BLaER1 (cell line): ENCODE results near the gene KIF18B.

ENCODE experiments used
- H3K27ac ChIP-seq: shearing (Covaris generic); formaldehyde crosslinking; 2 replicates; pipeline ENCODE4 v1.8.1; 2022
- H3K27me3 ChIP-seq: shearing (Covaris generic); formaldehyde crosslinking; 2 replicates; pipeline ENCODE4 v1.8.1; 2022
- H3K36me3 ChIP-seq: shearing (Covaris generic); formaldehyde crosslinking; 2 replicates; pipeline ENCODE4 v1.8.1; 2022
- H3K4me1 ChIP-seq: shearing (Covaris generic); formaldehyde crosslinking; 2 replicates; pipeline ENCODE4 v1.8.1; 2022
- H3K4me2 ChIP-seq: shearing (Covaris generic); formaldehyde crosslinking; 2 replicates; pipeline ENCODE4 v1.8.1; 2022
- H3K4me3 ChIP-seq: shearing (Covaris generic); formaldehyde crosslinking; 2 replicates; pipeline ENCODE4 v1.8.1; 2022
- H3K9ac ChIP-seq: shearing (Covaris generic); formaldehyde crosslinking; 2 replicates; pipeline ENCODE4 v1.8.1; 2022
- H3K9me3 ChIP-seq: shearing (Covaris generic); formaldehyde crosslinking; 2 replicates; pipeline ENCODE4 v1.8.1; 2022
- H4K20me1 ChIP-seq: shearing (Covaris generic); formaldehyde crosslinking; 2 replicates; pipeline ENCODE4 v1.8.1; 2022
- Cebpa-rat ChIP-seq: shearing (Covaris generic); IDR thresholded peaks from 2 replicates; pipeline ENCODE4 v1.8.1; 2022

The KIF18B gene

DNA sequence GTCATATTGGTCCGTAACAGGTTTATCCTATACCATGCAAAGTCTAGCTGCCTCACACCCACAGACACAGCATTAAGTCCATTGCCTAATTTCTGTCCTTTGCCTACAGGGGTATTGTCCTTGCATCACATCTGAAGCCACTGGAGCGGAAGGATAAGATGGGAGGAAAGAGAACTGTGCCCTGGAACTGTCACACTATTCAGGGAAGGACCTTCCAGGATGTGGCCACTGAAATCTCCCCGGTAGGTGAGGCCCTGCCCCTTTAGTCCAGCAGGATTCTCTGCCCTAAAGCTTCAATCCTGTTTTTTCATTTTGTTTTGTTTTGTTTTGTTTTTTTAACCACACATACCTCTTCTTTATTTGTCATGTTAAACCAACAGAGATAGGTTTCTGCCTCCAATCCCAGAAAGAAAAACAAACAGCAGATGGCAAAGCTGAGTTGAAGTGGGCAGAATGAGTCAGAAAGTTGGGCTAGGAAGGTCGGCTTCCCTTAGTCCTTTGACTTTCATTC lies 46.1 kb downstream of the KIF18B start:
- H3K4me1 ChIP-seq: peaks cover 37% of the 10 kb centered on the region
- H4K20me1 ChIP-seq: peaks cover 20% of the 10 kb centered on the region
- no peak overlapping the region for H3K27ac ChIP-seq
- no peak overlapping the region for H3K4me3 ChIP-seq
- H3K27me3 ChIP-seq: peaks cover 36% of the 10 kb centered on the region
- peaks cover 5% of the 10 kb centered on the region; the same call in 1 of the 2 replicates for H3K36me3 ChIP-seq
- 0 out of 2 replicates have a peak overlapping the region, but pooled peaks have one; percentile 5 for H3K9ac ChIP-seq
- H3K9me3 ChIP-seq: no peaks in the 10 kb centered on the region
- no peak for TF ChIP-seq Cebpa-rat
- H3K4me2 ChIP-seq: no peak overlapping the region

DNA sequence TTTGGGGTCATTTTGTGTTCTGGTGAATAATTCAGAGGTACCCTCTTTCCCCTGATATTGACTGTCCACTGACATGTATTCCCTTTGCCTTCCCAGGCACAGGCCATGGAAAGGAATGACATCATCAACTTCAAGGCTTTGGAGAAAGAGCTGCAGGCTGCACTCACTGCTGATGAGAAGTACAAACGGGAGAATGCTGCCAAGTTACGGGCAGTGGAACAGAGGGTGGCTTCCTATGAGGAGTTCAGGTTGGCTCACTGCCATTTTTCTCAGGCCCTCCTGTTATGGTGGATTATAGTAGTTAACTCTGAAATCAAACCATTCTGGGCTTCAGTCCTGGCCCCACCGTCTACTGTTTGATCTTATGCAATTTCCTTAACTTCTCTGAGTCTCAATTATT lies 46.7 kb downstream of the KIF18B start:
- H3K27me3 ChIP-seq: peaks cover 36% of the 10 kb centered on the region
- H3K9me3 ChIP-seq: no peaks in the 10 kb centered on the region
- H3K4me3 ChIP-seq: no peak overlapping the region
- no peak overlapping the region for H3K27ac ChIP-seq
- H3K36me3 ChIP-seq: peaks cover 11% of the 10 kb centered on the region; the same call in 1 of the 2 replicates
- H3K4me1 ChIP-seq: peaks cover 37% of the 10 kb centered on the region
- H4K20me1 ChIP-seq: peaks cover 26% of the 10 kb centered on the region
- H3K9ac ChIP-seq: 0 out of 2 replicates have a peak overlapping the region, but pooled peaks have one; percentile 5
- H3K4me2 ChIP-seq: no peak overlapping the region
- no peak for TF ChIP-seq Cebpa-rat

DNA sequence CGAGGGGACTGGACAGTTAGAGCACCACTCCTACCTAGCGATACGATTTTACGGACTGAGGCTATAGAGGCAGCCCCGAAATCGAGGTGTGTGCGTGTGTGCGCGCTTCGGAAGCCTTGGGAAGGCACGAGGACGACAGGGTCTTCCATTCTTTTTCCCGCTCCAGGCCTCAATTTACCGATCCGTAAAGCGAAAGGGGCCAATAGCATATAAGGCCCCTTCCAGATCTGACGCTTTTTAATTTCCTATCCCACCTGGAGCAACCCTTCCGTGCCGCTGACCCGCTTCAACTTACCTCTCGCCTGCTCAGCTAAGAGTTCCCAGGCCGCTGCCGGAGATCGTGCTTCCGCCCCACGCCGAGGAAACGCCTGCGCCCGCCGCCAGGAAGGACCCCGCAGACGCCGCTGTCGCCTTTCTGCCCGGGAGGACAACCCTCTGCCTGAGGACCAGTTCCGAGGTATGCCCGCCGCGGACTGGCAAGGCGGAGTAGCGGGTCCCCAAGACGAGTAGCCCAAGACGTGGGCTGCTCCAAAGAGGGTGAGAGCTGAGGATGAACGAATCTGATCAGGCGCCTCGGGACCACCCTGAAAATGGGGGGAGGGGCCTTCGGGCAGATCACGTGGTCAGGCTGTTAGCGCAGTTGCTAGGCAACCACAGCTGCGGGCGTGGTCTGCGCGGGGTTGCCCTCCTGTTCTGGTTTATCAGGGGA lies 48.3 kb downstream of the KIF18B start, which contains the start of gene EFTUD2:
Gene EFTUD2, minus strand, starts transcription at position 372 of the 709 bp plus-strand sequence. CDS start 4,924 bp downstream, outside the sequence.
- TF ChIP-seq Cebpa-rat: no peak
- peak within 1 kb of the TSS; percentile 97 for H3K9ac ChIP-seq
- peaks cover 42% of the 10 kb centered on the region for H4K20me1 ChIP-seq
- peaks cover 36% of the 10 kb centered on the region for H3K27me3 ChIP-seq
- peak within 1 kb of the TSS; percentile 81 for H3K4me3 ChIP-seq
- H3K4me1 ChIP-seq: peaks cover 27% of the 10 kb centered on the region
- H3K27ac ChIP-seq: peak within 1 kb of the TSS; percentile 99
- H3K9me3 ChIP-seq: no peaks in the 10 kb centered on the region
- peaks cover 28% of the 10 kb centered on the region for H3K36me3 ChIP-seq
- peak within 1 kb of the TSS; percentile 99 for H3K4me2 ChIP-seq

DNA sequence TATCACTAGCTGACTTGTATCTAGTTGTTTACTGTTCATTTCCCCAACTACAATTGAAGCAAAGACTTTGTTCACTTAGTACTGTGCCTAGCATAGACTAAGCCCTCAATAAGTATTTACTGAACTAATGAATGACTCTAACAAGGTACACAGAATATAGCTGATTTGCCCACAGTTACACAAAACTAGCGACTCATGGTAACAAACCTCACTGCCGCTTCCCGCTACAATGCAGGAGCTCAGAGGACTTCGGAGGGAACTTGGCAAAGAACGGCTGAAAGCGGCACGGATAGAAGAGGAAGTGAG lies 48.9 kb downstream of the KIF18B start:
- TF ChIP-seq Cebpa-rat: no peak

DNA sequence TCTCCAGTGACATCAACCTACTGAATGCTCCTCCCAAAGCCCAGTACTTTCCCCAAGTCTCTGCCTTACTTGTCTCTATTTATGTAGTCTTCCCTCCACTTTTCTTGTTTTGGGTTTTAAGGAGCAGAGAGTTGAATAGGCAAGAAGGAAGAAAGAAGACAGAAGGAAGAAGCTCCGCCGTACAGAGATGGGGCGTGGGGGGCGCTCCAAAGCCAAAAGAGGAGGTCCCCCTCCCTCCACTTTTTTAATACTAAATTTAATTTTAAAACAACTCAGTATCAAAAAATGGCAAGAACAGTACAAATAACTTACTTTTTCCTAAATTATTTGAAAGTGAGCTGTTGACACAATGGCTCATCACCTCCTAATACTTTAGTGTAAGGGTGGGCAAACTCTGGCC lies 52.9 kb downstream of the KIF18B start:
- H3K9me3 ChIP-seq: no peaks in the 10 kb centered on the region
- TF ChIP-seq Cebpa-rat: no peak
- peaks cover 17% of the 10 kb centered on the region for H3K4me1 ChIP-seq
- peaks cover 75% of the 10 kb centered on the region for H4K20me1 ChIP-seq
- H3K27ac ChIP-seq: no peak overlapping the region
- H3K27me3 ChIP-seq: no peaks in the 10 kb centered on the region
- no peak overlapping the region for H3K4me3 ChIP-seq
- no peak overlapping the region for H3K4me2 ChIP-seq
- no peak overlapping the region for H3K9ac ChIP-seq
- H3K36me3 ChIP-seq: peaks cover 71% of the 10 kb centered on the region

More for the DNA sequence above, 48.9 kb downstream of the KIF18B start:
- Histone ChIP-seq H3K4me1 (peaks cover 27% of the 10 kb centered on the region), H3K4me3 (peak overlapping the region; percentile 81), H3K36me3 (peaks cover 33% of the 10 kb centered on the region), H3K4me2 (peak overlapping the region; percentile 99), H3K9me3 (no peaks in the 10 kb centered on the region), H3K27me3 (peaks cover 34% of the 10 kb centered on the region), H3K27ac (peak overlapping the region; percentile 99), H4K20me1 (peaks cover 48% of the 10 kb centered on the region), H3K9ac (peak overlapping the region; percentile 97)

DNA sequence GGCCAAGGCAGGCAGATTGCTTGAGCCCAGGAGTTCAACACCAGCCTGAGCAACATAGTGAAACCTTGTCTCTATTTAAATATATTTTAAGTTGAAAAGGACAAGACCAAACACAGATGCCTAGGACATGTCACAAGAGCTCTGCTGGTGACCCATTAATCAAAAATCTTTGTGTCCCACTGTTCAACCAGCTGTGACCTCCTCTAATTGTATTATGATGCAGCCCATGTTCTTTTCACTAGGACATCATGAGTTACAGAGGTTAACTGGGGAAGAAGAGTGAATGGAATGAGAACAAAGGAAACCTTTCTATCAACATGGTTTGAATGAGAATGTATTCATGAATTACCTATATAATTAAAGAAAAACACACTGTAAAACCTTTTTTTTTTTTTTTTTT lies 55.3 kb downstream of the KIF18B start:
- Histone ChIP-seq H3K27ac (no peak overlapping the region), H3K27me3 (no peaks in the 10 kb centered on the region), H3K9ac (no peak overlapping the region), H4K20me1 (peaks cover 87% of the 10 kb centered on the region), H3K4me3 (no peak overlapping the region), H3K4me1 (peaks cover 20% of the 10 kb centered on the region), H3K4me2 (no peak overlapping the region), H3K36me3 (peaks cover 95% of the 10 kb centered on the region), H3K9me3 (no peaks in the 10 kb centered on the region)
- TF ChIP-seq Cebpa-rat: no peak

DNA sequence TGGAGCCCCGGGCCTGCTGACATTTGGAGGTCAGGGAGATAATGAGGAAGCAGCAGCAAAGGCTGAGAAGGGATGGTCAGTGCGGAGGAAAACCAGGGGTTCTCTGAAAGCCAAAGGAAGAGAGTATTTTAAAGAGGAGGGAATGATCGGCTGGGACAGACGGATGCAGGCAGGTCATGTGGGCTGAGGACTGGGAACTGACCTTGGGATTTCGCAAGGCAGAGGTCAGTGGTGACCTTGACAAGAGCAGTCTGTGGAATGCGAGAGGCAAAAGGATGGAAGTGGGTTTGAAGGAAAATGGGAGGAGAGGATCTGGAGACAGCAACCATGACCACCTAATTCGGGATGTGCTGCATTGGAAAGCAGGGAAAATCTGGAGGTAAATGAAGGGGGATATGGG lies 58.6 kb downstream of the KIF18B start:
- no peak for TF ChIP-seq Cebpa-rat
- Histone ChIP-seq H3K4me2 (peak overlapping the region; percentile 41; the same call in 1 of the 2 replicates), H3K4me1 (peaks cover 17% of the 10 kb centered on the region), H3K27me3 (no peaks in the 10 kb centered on the region), H4K20me1 (peaks cover 72% of the 10 kb centered on the region), H3K4me3 (no peak overlapping the region), H3K9ac (no peak overlapping the region), H3K9me3 (no peaks in the 10 kb centered on the region), H3K36me3 (peaks cover 97% of the 10 kb centered on the region), H3K27ac (no peak overlapping the region)

DNA sequence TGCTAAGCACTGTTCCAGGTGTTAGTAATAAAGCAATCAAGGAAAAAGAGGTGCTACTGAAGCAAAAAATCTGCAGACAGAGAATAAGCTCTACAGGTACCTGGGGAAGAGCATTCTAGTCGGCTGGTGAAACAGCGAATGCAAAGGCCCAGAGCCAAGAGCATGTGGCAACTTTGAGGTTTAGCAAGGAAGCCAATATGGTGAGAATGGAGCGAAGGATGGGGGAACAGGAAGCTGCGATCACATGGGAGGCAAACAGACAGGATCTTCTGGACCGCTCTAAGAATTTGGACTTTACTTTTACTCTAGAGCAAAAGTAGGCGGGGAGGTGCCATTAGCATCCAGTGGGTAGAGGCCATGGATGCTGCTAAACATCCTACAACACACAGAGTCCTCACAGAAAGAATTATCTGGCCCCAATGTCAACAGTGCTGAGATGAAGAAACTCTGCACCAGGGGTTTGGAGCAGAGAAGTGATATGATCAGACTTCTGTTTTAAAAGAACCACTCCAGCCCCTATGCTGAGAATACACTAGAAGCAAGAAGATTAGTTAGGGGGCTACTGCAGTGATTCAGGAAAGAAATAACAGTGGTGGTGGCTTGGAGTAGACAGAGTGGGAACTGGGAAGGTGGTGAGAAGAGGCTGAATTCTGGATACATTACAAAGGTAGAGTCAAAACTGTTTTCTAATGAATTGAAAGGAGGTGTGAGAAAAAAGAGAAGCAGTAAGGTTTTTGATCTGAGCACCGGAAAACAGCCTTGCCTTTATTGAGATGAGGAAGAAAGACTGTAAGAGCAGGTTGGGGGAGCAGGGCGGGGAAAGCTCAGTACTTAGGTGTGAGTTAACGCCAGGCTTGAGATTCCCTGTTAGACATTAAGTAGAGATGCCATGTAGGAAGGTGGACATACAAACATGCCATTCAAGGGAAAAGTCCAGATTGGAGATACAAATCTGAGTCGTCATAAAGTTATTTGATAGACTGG lies 59.3 kb downstream of the KIF18B start:
- no peak overlapping the region for H3K27ac ChIP-seq
- peaks cover 17% of the 10 kb centered on the region for H3K4me1 ChIP-seq
- H3K9me3 ChIP-seq: no peaks in the 10 kb centered on the region
- no peaks in the 10 kb centered on the region for H3K27me3 ChIP-seq
- H3K9ac ChIP-seq: no peak overlapping the region
- H3K4me2 ChIP-seq: peak overlapping the region; percentile 41
- peaks cover 68% of the 10 kb centered on the region for H4K20me1 ChIP-seq
- no peak overlapping the region for H3K4me3 ChIP-seq
- no peak for TF ChIP-seq Cebpa-rat
- peaks cover 98% of the 10 kb centered on the region for H3K36me3 ChIP-seq

DNA sequence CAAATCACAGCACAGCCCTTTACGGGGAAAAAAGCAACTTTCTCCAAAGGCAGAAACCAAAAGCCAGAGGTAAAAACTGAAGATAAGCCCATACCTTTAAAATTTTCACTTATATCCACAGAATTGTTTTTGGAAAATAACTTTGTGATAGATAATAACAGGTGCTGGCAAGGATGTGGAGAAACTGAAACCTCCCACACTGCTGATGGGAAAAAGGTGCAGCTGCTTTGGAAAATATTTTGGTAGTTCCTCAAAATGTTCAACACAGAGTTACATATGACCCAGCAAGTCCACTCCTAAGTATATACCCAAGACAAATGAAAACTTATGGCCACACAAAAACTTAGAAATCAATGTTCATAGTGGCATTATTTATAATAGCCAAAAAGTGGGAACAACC lies 60.6 kb downstream of the KIF18B start:
- Histone ChIP-seq H3K27me3 (no peaks in the 10 kb centered on the region), H3K4me3 (no peak overlapping the region), H3K4me1 (peaks cover 17% of the 10 kb centered on the region), H3K4me2 (no peak overlapping the region), H3K9ac (no peak overlapping the region), H3K36me3 (peaks cover 98% of the 10 kb centered on the region), H3K9me3 (no peaks in the 10 kb centered on the region), H3K27ac (no peak overlapping the region), H4K20me1 (peaks cover 69% of the 10 kb centered on the region)
- TF ChIP-seq Cebpa-rat: no peak
